ENCODE measurements around the gene TRDMT1.

TRDMT1 gene

DNA sequence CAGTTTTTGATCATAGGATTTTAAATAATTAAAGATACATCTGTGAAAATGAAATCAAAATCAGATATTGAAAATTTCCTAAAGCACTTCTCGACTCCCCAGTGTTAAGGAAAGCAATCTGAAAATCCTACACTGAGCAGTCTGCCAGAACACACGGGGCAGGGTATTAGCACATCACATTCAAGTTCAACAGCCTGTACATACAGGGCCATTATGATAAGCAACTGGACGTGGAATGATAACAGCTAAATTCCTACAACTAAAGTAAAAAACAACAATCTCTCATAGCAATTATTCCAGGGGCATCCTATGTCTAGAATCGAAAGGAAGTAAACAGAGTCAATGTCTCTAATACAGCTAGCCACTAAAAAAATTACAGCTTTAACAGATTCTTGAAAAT, 31.7 kb downstream of the TRDMT1 start:
- DNase-seq, result no peak

DNA sequence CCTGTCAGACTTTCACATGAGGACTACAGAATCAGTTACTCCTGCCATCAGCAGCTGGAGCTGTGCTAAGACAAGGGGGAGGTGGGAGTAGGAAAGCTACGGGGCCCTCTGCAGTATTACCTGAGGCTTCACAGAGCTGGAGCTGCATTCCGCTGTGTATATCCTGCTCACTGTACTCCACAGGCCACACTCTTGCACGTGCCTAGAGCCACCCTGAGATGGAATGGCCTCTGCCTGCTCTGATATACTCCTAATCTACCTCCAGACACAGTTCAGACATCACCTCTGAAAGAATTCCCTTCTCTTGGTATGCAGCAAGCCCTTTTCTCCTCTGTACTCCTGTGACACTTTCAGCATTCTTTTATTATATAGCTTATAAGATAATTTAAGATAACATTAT, 34.8 kb downstream of the TRDMT1 start:
- DNase-seq, result no peak

DNA sequence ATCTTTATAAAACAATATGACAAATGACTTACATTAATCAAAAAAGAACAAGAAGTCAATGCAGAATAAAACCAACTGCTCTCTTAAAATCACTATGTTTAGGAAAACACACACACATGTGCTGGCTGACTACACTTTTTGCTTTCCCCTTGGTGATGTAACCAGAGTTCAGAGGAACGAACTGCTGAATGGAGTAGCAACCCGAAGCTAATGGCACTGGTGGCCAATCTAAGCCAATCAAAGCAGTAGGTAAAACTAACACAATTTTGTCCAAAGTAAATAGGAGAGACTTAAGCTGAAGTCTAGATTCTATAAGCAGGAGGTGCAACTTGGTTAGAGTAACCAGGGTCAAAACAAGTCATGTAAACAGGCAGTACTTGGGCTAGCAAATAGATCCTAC, 38.6 kb downstream of the TRDMT1 start:
- DNase-seq, result no peak

DNA sequence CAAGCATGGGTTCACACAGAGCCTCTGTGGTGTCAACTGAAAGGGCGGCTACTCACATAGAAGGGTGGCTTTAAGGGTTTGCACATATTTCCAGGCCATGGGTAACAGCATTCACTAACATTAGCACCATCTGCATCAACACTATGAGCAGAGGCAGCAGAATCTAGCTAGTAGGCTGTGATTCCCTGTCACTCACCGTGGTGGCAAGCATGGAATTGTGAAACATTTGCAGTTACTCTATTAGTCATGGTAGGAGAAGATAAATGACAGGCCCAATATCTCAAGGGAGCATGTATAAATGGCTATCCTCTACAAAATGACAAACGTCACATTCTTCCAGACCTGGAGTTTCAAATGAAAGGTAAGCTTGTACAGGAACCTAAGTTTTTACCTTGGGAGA, 39.7 kb downstream of the TRDMT1 start:
- no peak for DNase-seq

DNA sequence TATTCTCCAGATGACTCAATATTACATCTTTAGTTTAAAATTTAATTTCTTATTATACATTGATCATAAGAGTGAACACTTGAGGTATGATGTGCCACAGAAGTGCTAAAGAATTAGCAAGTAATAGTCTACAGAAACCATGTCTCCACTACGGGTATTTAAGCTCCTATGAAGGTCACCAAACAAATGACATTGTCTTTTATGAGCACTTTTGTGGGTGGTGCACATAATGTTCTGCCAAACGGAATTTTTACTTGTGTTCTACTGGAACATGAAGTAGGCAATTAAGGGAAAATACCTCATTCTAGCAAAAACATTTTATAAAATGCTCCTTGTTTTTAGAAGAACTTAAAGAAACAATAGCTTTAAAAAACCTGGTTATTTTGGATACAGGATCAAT, 44.4 kb downstream of the TRDMT1 start:
- DNase-seq, result no peak

DNA sequence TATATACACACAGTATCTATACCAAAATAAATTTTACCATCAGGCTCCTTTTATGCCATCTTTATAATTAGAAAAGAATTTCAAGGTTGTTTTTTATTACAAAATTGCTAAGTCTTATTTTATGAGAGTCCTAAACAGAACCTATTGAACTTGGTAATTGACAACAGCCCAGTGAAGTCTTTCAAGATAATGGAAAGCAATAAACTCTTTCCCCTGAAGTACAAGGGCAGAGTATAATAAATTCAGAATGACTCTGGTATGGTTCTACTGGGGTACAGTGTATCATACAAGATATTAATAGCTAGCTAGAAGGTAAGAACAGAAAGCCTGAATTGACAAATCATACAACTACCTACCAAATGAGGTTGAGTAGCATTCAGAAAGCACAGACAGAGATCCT, 45.6 kb downstream of the TRDMT1 start:
- DNase-seq, result no peak

DNA sequence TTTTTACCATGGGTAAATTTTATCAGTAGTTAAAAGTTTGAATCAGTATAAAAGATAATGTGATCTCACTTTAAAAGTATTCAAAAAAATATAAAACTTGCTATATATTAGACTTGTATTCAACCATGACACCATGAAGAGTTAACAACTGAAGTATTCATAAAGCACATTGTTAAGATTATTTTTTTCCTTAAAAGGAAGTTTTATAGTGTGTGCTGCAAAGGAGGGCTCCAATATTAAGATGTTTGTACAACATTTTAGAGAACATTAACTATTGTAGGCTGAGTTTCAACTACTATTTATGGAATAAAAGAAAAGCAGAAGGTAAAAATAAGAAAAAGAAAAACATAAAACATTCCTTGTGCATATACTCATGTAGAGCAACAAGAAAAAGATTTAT, 47.4 kb downstream of the TRDMT1 start:
- DNase-seq, result no peak

DNA sequence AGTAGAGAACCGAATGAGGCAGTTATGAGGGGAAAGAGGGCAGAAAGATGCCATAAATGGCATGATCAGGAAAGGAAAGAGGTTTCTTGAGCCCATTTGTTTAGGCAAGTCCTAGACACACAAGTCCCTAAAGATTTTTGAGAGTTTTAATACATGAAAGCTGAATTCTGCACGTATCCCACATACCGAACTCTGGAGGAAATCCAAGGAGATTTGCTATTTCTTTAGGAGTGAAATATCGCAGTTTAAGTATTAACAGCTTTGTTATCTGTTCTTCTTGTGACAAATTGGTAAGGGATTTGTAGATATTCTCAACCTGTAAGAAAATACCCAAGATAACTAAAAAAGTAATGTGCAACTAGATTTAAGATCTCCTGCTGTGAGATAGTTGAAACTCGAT, 48.2 kb downstream of the TRDMT1 start:
- DNase-seq, result no peak

DNA sequence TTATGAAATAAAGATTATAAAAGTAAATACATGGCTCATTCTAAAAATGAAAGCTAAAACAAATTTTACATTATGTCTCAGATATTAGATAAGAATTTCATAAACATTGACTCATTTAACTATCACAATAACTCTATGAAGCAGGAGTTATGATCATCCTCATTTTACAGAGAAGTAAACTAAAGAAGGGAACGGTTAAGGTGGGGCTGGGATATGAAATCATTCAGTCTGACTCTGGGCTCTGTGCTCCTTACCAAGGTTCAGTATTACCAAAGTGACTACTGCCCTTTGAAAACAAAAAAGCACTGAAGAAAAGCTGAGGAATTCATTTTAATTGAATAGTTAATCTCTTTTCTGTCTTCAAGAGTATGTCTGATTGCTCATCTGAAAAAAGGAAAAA, 49.8 kb downstream of the TRDMT1 start:
- no peak for DNase-seq

DNA sequence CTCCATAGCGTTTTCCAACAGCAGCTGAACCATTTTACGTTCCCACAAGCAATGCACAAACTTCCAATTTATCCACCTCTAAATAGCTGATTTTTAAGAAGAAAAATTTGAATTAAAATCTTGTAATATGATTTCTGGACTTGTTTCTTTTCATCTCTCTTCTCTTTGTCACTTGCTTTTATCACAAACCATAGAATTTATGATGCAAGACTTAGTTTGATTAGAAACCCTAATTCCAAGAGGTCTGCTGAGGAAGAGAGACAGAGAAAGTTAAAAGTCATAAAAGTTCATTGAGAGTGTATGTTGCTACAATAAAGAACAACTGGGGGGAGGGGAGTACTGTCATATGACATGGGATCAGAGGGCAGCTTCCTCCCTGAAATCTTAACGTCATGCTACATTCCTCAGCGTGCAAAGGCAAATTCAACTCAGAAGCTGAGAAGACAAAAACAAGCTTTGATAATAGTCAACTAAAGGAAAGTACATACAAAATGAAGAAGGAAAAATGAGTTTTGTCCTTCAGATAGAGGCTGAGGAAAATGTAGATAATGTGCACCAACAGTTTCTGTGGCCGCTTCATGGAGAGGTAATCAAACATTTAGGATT, 53.5 kb downstream of the TRDMT1 start:
- DNase-seq, result no peak

DNA sequence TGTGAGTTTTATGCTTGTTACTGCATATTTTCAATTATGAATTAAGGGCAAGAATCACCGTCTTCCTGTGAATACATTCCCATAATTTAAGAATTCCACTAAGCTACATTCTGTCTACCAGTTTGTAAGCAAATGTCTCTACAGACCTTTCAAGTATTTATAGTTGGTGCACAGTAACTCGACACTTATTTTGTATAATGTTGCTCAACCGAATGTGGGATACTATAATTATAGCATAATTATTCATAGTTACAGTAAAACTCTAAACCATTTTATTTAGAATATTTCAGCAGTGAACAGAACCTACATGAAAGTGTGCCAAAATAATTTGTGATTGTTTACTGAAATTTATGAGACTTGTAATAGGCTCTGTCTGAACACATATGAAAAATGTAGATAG, 54.6 kb downstream of the TRDMT1 start:
- DNase-seq, result no peak

DNA sequence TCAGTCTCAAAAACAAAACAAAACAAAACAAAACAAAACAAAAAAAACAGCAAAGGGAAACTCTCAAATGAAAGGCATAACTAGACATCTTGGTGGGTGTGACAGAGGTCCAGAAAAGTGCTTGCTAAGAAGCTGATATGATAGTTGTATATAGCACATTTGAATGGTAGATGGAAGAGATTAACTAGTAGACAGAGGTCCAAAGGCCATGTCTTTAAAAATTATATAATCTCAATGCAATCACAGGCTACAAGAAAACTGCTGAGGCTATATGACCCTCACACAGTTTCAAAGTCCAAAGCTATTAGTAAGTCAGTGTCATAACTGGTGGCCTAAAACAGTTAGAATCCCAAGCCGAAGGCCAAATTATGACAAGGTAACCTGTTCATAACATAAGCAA, 56.2 kb downstream of the TRDMT1 start:
- DNase-seq, result no peak

DNA sequence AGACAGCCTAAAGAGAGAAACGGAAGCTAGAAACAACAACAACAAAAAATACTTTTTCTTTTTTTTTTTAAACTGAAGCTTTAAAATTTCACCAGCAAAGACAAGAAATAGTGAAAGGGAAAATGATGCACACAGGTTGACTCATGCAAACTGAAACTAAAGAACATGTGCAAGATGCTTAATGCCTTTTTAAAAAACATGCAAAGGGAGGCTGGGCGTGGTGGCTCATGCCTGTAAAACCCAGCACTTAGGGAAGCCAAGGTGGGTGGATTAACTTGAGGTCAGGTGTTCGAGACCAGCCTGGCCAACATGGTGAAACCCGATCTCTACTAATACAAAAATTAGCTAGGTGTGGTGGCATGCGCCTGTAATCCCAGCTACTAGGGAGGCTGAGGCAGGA, 56.7 kb downstream of the TRDMT1 start:
- peak; percentile 81 for DNase-seq

DNA sequence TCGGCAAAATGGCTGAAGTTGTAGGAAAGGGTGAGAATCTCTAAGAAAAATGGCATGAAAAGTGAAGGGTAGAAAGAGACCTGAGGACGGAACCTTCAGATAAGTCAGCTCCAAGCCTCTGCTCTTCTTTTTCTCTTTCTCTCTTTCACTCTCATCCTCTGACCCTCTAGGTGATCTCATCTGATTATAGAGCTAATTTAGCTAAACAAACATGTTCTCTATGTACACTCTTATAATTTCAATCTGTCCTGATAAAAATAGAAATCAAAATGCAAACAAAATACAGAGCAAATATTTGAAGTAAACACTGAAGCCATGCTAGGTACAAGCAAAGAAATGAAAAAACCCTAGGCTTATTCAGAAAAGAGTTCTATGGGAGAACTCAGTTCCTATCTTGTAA, 57.4 kb downstream of the TRDMT1 start:
- no peak for DNase-seq

DNA sequence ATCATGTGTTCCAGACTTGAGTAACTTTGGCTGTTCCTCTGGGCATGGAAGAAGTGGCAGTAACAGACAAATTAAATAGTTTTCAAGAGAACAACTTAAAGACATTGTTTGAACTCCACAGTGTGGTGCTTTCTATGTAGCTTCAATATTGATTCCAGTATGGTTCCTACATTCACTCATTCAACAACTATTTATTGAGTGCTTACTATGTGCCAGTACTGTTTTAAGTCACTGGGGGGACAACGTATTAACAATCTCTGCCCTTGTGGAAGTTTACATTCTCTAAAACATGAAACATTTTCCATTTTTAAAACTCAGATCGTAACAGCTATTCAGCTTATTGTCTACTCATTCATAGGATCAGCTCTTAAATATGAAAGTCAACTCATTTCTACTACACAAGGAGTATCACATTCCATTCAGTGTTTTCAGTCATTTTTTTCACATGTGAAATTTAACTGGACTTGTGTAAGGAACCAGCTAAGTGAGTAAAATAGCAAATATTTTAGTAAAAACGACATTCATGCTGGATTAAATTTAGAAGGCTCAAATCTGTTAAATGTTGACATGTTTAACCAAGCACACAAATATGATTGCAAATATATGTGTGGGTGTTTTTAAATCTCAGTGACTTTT, 58.3 kb downstream of the TRDMT1 start:
- DNase-seq, result no peak

DNA sequence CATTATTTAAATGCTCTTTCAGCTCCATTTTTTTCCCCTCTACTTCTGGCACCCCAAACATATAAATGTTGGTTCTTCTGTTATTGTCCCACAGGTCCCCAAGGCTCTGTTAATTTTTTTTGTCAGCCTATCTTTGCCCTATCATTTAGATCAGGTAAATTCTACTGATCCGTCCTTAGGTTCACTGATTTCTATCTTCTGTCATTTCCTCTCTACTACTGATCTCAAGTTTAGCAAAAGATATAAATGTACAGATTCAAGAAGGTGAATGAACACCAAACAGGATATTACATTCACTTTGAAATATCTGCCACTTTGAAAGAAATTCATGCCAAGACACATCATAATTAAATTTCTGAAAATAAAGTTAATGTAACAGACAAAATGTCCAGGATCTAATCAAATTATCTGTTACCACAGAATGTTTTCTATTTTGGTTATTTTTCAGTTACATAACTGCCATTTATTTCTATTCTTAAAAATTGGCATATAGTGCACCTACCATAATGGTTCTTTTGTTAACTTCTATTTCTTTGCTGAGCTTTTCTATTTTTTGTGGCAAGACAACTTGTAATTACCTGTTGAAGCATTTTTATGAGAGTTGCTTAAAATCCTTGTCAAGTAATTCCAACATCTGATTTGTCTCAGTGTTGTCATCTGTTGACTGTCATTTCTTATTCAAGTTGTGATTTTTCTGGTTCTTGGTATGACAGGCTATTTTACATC, 59.8 kb downstream of the TRDMT1 start:
- DNase-seq, result no peak

DNA sequence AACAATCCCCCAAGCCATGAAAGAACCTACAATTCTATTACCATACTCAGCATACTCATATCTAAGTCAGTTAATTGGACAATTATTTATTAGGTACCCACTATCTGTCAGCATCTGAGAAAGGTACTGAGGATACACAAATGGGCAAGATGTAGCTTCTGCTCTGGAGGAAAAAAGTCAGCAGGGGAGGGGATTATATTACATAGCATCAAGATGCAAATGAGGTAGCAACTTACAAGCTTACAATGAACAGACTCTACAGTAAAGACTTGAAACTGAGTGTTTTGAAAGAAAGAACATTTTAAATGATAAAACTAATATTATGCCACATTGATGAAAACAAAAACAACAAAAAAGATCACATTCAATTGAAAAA, 61.1 kb downstream of the TRDMT1 start:
- no peak for DNase-seq

DNA sequence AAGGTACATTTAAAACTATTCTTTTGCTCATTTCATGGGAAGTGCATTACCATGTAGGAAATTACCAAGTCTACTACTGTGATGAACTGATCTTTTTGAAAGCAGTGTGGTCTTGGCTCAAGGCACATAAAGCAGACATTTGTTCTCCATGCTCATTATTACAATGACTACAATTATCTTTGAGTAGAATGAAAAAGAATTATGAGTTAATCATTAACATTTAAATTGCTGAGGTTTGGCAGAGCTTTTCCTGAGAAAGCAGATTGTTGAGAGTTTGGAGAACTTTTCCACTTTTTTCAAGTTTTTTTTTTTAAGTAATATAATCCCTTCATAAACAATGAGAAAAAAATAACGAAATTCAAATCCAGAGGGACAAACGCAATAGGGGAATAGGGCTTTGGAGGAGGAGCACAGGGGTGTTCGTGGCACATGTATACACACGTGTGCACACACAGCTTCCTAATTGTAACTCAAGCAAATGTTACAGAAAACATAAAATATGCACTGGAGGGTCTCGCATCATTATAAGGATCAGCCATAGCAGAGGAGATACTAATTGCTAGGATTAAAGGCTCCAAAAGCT, 62.9 kb downstream of the TRDMT1 start:
- DNase-seq, result no peak

DNA sequence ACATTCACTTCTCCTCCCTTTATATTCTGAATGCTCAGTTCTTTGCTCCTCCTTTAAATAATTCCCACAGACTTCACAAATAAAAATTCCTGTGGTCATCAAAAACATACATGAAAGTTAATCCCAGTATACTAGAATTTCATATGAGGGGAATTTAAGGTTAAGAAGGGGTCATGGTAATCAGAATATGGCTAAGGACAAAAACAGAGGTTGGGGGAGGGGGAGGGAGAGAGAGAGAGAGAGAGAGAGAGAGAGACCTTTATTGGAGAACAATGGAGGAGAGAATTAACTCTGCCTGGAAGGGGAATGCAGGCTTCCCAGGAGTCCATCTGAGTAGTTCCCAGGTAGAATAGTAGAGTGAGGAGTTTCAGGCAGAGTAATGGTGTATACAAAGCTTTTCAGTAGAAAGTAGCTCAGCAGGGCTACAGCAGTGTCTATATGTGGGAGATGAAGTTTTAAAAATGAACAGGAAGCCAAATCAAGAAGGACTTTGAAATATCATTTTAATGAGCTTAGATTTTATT, 66.7 kb downstream of the TRDMT1 start:
- DNase-seq, result no peak

DNA sequence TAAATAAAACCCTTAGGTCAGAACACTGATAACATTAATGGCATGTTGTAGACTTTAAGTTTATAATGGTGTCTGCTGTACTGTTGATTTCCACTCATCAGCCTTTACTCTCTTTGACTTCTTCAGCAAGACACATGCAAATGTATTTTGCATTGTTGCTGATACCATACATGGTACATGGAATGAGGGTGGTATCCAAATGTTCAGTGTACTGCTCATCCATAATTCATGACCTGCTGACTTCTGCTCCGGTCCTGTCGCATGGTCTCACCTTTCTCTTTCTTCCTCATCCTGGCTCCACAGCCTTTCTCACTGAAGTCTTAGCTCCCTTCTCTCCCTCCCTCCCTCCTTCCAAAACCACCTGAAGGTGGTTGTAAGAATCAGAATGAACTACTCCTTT, 67.2 kb downstream of the TRDMT1 start:
- no peak for DNase-seq

DNA sequence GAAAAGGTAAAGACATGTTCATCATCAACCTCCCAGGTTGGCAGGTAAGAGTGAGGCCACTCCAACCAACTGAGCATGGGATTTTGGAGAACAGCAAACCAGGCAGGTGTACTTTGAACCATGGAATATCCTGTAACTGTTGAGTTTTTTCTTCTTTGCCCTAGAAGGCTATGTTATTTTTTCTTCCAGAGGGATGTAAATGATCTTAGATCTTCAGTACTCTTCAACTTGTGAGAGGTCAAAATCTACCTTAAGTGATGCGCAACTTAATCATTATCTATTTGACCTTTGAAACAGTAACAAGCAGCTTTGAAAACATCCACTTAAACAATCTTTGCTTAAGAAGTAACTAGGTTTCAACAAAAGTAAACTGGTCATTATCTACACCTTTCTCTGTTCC, 71.7 kb downstream of the TRDMT1 start, which contains the start of gene CUBN:
CUBN (minus strand) TSS at position 71 of the 400 bp plus-strand sequence; CDS start at position 25, 46 bp downstream.
- DNase-seq, result no peak

DNA sequence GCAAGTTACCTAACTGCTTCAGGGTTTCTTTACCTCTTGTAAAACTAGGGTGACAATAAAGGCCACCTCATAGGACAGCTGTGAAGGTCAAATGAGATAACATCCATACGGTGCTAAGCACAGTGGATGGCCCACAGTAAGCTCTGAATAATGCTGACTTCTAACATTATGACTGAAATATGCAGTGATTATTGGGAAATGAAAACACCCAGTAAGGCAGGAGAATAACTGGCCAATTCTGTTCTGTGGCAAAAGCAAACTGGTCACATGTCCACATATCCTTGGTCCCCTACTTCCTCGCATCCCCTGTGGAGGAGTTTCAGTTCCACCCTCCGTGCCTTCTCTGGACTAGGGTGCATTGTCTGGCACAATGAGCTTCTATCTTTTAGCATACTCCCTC, 73.2 kb downstream of the TRDMT1 start:
- no peak for DNase-seq

DNA sequence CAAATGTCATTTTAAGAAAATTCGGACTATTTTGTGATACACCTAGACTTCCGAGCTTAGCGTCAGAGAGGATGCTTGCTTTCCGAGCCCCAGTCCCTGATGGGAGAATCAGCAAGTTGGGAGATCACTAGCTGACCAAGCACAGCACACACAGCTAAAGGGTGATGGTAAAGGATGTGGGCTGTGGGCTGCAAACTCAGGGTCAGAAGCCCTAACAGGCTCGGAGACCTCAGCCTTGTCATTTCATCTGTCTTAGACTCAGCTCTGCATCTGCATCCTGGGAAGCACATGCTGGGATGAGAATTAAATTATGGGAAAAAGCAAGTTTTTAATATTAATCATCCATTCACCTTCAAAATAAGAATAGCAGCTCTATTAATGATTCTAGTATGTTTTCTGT, 75.1 kb downstream of the TRDMT1 start:
- DNase-seq, result no peak
